ENCODE data around the gene ACLY.
"Not testable (repeated sequence)": the region's sequence is repeated elsewhere in the genome, so short reads cannot be mapped to it uniquely, and the experiment has no call there.

Gene ACLY

DNA sequence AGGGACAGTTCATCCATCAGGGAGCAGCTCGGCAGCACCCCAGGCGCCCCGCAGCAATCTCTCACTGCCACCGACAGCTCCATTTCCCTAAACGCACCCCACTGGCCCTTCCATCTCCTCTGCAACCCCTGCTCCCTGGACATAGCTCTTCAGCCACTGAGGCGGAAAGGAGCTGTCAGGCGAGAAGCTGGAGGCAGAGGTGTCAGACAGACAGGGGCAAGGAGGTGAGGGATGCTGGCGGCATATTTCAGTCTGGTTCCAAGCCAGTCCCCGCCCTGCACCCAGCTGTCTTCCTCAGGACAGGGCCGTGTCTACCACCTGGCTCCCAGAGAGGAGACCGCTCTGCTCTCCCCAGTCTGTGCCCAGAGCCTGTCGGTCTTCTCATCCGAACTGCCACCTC lies 9.7 kb downstream of the ACLY start:
- DNase-seq, result no peak

DNA sequence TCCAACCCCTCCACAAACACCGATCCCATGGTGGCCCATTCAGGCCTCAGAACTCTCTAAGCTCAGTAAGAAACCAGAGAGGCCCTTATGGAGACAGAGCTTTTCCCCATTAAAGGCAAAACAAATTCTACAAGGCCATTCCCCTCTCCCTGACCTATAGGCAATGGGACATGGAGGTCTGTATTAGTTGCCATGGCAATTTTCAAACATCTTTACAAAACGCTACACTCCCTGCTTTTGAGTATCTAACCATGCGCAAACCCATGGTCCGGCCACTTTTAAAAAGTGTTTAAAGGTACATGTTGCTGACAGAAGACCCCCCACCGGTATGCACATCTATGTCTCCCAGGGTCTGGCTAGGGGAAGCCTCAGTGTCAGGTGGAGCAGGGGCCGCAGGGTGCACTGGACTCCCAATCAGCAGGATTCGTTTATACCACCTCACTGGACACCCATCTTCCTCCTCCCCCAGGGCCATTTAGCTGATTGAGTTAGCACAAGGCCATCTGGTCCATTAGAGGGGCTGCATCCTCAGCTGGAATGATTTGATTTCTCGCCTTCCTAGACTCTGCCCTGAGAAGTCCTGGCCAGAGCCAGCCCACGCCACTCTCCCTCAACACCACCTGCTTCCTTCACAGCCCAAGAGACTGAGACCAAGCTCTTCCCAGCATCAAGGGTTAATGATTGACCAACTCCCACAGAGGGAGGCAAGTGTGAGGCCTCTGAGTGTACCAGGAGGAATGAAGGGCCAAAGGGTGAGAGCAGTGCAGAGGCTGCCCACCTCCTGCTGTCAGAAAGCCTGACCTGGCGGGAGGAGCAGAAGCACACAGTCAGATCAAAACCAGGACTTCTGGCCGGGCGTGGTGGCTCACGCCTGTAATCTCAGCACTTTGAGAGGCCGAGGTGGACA lies 10.9 kb downstream of the ACLY start:
- DNase-seq, result no peak

DNA sequence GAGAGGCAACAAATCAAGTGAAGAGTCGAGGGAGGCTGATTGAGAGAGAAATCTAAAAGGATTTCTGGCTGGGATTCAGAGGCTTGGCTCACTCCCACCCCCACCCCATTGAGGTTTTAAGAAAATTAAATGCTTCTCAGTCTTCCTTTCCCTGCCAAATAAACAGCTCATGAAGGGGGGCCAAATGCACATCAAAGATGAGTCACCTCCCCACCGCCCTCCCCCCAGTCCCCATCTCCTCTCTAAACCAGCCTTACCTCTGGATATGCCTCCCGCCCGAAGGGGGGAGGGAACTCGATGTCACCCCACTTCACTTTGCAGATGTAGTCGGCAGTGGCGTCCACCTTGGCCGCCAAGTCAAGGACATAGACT lies 11.6 kb downstream of the ACLY start:
- DNase-seq, result no peak

DNA sequence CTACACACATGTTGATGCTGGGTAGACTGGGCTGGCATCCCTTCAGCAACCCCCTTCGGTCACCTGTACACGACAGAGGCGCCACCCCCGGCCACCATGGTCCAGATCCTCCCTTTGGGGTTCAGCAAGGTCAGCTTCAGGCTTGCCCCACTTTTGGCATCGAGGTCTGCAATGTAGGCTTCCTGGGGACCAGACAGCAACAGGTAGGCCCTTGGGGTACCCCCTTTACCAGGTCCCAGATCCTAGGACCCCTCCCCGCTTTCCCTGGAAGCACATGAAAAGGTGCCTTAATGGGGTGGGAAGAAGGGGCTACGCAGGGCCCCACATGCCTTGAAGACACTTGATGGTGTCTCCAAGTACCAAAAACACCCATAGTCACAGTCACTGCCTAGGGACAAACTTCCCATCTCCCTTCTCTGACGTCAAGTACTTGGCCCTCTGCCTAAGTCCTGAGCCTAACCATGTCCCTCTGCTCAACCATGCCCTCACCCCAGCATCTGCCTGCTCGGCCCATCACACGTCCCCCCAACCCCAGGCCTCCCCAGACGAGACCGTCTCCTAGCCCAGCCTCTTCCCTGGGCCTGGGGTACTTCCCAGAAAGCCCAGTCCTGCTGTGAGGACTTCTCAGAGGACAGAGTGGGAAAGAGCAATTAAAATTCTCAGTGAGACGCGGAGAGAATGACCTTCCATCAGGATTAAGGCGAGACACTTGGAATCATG lies 12.1 kb downstream of the ACLY start:
- DNase-seq, result no peak

DNA sequence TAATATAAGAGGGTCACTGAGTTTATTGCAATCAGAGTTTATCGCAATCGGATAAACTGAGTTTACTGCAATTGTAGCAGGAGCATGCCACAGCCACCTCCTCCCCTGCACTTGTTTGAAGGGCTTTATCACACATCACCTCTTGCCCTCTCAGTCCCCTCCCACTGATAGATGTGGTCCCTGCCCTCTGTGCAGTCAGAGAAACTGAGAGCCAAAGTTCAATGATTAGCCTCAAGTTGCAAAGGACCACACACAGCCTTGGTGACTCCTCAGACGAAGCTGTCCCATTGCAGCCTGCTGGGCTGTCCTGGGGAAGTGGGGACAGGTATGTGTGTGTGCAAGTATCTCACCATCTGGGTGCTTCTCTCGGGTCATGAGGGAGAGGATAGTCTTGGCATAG lies 13.6 kb downstream of the ACLY start:
- DNase-seq, result no peak

DNA sequence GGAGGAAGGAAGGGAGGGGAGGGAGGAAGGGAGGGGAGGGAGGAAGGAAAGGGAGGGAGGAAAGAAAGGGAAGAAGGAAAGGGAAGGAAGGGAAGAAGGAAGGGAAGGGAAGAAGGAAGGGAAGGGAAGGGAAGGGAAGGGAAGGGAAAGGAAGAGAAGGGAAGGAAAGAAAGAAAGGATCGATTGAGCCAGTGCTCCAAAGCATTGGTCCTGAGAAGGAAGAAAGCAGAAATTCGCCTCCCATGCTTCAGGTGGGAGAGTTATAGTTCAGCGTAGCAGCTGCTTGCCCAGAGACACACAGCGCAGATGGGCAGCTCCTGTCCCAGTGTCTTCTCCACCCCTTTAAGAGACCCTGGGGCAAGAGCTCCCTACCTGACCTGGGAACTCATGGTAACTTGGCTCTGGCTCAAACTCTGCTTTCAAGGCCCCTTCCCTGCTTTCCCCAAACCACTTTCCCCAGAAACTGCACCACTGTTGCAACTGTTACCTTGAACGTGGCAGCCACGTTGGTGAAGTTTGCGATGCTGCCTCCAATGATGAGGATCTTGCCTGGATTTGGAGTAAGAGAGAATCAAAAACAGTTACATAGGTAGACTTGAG lies 14.4 kb downstream of the ACLY start:
- DNase-seq, result no peak

DNA sequence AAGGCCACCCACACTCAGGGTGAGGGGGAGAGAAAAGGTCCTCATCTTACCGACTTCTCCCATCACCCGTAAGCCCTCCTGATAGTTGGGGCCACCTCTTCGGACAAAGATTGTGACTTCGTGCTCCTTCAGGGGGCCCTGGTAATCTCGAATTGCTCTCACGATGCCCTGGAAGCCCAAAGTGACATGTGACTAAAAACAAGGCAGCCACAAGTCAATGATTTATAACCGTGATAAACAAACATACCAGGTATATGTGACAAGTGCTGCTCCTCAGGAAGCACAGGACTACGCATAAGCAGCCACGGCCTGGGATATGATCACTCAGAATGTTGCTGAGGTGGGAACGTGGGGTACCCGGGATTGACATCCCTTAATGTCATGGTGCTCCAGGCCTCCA lies 17.1 kb downstream of the ACLY start:
- no peak for DNase-seq

DNA sequence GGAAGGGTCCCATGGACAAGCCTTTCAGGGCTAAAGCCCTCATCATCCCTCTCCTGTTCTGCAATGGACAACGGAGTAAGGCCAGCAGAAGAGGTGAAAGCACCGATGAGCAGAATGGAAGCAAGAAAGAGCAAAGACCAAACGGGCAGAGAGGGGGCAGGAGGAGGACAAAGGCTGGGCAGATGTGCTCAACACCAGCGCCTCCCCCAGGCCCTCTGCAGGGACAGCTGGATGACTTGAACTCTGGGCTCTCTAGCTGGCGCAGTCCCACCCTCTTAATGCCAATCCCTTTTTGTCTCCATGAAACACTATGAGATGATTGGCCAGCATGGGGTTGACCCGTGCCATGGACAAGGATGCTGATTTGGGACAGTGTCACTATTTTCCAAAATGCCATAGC lies 22.0 kb downstream of the ACLY start:
- no peak for DNase-seq

DNA sequence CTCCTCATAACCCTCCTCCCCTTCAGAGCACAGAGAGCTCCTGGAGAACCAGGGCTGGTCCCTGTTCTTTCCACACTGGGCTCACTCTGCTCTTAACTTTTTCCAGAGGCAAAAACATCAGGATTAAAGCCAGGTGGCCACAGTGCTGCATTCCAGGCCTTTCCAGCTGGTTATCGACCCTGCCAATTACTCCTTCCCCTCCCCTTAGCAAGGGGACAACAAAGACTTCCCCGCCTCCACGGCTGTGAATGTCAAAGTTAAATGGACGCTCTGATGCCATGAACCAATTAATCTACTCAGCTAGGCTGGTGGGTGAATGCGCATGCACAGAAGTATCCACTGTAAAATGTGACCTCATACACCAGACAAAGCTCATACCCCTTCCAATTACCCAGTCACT lies 23.1 kb downstream of the ACLY start:
- no peak for DNase-seq

DNA sequence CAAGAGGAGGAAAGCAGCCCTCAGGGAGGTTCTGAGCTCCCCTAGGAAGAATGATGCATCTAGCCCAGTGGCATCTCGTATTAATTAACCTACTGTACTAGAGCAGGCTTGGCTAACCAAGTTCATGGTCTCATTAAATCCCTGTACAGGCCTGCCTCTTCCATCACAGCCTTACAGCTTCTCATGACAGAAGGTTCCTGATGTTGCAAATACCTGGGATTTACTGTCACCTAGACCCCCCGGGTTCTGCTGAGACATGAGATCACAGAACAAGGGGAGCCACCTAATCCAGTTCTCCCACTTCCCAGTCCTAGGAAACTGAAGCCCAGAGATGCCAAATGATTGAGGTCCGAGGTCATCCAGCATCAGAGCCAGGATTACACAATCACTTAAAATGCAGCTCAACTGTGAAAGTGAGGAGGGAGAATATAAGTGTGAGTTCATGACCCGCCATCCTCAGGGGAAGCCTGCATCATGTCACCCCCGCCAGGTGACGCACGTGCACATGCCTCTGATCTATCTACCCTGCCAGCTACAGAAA lies 23.9 kb downstream of the ACLY start:
- no peak for DNase-seq

DNA sequence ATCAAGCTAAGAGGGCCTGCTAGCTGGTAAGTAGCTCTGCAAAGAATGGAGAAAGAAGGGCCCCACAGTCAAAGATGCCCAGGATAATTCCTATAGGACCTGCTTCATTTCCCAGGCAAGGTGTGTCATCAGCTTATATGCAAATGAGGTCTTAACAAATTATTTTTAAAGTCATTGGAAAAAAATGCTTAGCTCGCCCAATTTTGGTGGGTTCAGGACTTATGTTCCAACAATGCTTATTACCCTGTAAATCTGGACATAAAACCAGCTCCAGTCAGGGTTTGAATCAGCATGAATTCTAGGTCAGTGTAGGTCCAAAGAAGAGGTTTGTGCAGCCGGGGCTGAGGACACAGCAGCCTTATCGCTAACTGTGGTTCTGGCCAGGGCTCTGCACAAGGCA lies 25.4 kb downstream of the ACLY start:
- DNase-seq, result no peak

DNA sequence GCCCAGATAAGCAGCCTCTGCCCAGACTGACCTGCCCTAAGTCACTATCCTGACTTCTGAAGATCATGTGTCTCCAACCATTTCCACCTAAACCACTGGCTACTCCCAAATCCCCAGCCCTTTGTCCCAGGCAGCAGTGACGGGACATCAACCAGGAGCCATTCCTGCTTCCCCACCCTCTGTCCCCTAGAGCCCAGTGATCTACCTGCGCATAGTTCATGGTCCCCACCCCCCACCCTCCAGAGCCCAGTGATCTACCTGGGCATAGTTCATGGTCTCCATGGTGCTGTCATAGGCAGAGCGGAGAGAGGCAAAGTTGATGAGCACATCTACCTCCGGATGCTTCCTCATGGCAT lies 26.8 kb downstream of the ACLY start:
- no peak for DNase-seq

DNA sequence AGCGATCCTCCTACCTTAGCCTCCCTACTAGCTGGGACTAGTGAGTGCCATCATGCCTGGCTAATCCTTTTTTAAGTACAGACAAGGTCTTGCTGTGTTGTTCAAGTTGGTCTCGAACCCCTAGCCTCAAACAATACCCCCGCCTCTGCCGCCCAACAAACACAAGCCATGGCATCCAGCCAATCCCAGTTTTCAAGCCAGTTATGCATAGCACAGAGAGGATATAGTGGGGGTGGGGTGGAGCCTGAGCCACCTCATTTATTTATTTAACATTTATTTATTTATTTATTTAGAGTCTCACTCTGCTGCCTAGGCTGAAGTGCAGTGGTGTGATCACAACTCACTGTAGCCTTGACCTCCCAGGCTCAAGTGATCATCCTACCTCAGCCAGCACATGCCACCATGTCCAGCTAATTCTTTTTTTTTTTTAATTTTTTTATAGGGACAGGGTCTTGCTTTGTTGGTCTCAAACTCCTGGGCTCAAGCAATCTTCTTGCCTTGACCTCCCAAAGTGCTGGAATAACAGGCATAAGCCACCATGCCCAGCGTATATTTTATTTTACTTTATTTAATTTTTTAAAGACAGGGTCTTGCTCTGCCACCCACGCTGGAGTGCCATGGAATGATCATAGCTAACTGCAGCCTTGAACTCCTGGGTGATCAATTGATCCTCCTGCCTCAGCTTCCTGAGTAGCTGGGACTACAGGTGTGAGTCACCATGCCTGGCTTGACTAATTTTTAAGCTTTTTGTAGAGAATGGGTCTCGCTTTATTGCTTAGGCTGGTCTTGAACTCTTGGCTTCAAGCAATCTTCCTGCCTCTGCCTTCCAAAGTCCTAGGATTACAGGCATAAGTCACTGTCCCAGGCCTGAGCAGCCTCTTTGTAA lies 27.4 kb downstream of the ACLY start:
- DNase-seq, result no peak

DNA sequence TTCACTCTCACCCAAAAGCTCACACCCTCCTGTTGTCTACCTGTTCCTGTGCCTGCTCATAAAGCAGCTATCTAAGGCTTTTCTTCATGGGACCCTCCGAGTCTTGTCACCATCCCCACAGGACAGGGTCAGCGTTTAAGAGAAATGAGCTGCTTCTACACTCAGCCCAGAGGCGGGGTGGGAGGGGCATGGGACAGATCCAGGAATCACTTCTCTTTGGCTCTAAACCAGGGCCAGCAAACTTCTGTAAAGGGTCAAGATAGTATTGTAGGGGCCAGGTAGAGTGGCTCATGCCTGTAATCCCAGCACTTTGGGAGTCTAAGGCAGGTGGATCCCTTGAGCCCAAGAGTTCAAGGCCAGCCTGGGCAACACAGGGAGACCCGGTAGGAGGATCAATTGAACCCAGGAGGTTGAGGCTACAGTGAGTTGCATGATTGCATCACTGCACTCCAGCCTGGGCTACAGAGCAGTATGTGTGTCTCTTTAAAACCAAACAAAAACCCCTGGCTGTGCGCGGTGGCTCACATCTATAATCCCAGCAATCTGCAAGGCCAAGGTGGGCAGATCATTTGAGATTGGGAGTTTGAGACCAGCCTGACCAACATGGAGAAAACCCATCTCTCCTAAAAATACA lies 30.3 kb downstream of the ACLY start:
- no peak for DNase-seq

DNA sequence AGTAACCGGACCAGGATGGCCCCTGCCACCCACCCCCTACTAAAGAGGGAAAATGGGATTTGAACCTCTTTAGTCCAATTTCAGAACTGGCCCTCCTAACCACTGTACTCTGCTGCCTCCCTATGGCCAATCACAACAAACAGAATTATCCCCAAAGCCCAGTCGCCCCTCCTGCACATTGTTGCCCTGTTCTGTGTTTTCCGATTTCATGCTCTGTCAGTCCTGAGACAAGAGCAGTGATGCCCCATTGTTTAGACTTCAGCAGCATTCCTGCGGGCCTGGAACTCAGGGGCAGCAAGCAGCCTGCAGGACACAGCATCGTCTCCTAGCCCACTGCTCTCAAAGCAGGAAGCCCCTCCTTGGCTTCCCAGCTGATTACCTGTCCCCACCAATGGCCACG lies 33.0 kb downstream of the ACLY start:
- DNase-seq, result peak; percentile 8

DNA sequence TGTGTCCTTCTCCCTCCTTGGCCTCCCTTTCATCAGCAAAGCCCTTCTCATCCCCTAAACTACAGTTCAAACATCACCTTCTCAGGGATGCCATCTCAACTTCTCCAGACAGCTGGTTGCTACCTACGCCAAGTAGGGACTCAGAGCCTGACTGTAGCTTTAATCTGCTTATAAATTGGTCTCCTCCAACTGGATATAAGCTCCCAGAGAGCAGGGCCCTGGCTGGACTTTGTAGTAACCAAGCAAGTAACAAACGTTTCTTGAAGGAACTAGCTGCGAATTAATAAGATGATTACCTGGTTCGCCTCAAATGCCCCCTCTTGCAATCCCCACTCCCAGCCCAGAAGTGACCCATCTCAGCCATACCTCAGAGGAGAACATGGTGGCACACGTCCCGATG lies 36.0 kb downstream of the ACLY start:
- DNase-seq, result no peak

DNA sequence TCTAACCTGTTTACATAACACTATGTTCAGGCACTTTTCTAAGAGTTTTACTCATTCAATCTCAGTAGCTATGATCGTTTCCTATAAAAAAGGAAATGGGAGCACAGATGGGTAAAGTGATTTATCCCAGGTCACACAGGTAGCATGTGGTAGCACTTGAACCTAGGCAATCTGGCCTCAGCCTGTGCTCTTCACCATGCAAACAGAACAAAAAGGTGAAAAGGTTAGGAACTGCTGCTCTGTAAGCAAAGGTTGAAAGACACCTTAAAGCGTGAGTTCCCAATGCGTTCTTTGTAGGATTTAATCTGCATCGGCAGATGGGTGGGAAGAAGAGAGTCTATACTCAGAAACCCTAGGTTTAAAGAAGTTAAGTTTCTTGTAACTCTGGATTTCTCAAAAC lies 38.6 kb downstream of the ACLY start:
- DNase-seq, result no peak

DNA sequence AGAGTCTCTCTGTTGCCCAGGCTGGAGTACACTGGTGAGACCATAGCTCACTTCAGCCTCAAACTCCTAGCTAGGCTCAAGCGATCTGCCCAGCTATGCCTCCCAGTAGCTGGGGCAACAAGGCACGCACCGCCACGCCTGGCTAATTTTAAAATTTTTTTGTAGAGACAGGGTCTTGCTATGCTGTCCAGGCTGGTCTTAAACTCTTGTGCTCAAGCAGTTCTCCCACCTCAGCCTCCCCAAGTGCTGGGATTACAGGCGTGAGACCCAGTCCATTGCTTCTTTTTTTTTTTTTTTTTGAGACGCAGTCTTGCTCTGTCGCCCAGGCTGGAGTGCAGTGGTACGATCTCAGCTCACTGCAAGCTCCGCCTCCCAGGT lies 44.5 kb downstream of the ACLY start:
- DNase-seq, result not testable (repeated sequence)

DNA sequence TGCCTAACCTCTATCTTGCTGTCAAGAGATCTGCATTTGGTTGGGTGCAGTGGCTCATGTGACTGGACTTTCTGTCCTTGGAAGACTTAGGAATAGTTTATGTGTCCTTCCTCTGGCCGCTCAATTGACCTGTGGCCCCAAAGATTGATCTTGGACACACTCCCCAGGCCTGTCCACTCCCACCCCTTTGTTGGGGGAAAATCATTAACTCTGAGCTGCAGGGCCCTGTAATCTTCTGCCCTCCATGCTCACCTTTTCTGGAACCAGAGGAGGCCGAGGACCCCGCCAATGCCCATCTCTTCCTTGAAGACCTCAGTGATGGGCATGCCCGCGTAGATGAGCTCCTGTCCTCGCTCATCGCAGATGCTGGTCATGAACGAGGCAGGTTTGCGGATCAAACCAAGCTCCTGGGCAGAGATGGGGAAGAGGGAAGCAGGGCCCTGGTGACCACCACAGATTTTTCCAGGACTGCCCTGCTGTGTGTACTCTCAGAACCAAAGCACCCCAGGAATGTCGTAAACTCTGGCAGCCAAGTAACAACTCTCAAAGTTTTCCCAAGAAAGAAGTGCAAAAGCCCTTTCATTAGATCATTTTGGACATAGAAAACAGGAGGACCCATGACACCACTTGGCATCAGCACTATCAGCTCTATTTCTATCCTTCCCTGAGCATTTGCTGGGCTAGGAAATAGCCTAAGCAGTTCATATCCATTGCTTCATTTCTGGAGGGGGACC lies 45.0 kb downstream of the ACLY start:
- no peak for DNase-seq

DNA sequence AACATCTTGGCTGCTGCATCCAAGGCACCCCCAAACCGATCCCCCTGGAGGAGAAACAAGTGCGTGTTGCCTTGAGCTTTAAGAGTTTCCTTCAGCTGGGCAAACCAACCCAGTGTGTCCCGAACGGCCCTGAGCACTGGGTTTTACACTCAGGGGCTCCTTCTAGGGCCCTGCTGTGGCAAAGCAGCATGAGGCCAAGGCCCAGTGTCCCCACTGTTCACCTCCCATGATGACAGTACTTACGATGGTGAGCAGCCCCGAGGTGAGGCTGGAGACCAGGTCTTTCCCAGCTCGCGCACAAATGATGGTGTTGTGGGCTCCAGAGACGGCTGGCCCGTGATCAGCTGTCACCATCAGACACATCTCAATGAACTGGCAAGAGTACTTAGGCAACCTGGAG lies 47.0 kb downstream of the ACLY start:
- no peak for DNase-seq

DNA sequence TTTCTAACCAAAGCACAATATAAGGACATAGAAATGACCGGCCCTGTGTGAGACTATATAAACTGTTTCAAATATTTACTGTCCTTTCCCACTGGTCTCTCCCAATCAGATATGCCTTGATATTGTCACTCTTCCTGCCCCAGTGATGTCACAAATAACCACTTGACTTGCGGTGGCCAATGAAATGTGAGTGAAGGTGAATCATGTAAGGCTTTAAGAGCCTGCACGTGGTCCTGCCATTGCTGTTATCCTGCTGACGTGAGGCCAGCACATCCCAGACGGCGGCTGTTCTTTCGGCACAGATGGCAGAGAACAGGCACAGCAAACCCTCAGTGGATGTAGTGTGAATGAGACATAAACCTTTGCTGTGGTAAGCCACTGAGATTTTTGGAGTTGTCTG lies 48.1 kb downstream of the ACLY start:
- no peak for DNase-seq

DNA sequence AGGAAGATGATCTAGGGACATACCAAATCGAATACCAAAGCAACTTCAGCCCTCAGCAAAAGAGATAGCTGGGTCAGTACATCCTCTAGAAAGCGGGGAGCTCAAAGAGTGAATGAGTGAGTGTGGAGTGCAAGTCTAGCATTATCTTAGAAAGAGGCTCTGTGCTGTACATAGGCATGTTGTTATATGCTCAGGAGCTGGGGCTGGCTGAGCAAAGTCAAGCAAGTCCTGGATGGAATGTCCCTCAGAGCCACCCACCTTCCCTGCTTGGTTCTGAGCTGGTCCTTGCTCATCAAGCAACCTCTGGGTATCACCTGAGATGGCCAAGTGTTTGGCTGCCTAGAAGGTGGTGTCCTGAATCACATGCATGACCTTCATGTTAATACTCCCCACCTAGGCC lies 48.7 kb downstream of the ACLY start:
- DNase-seq, result no peak
